Esophagus squamous epithelium (tissue), 4 donors: ENCODE results near the gene DPP4.

Source experiments
- POLR2A ChIP-seq, 4 donors: fragments of 450-650 bp; IDR thresholded peaks; one replicate each; pipeline ENCODE4 v1.6.1; 2017; ENCODE audit warnings: antibody characterized with exemption in 4 of 4, mild to moderate bottlenecking in 4 of 4, moderate library complexity in 3 of 4
- TF ChIP-seq, protein P1 (sequence below), 6 experiments: fragments of 450-650 bp in 4 of 6; fragments of 200-600 bp in 2 of 6; sonication (generic) in 2 of 6; IDR thresholded peaks; one replicate each; pipeline ENCODE4 v1.5.1; 2016 to 2019; ENCODE audit warnings: antibody characterized with exemption in 6 of 6, mild to moderate bottlenecking in 4 of 6, moderate library complexity in 4 of 6

GRCh38 chr2:162074632-162074895 lies 549 bp upstream of the DPP4 start:
- TF ChIP-seq, protein P1, sequence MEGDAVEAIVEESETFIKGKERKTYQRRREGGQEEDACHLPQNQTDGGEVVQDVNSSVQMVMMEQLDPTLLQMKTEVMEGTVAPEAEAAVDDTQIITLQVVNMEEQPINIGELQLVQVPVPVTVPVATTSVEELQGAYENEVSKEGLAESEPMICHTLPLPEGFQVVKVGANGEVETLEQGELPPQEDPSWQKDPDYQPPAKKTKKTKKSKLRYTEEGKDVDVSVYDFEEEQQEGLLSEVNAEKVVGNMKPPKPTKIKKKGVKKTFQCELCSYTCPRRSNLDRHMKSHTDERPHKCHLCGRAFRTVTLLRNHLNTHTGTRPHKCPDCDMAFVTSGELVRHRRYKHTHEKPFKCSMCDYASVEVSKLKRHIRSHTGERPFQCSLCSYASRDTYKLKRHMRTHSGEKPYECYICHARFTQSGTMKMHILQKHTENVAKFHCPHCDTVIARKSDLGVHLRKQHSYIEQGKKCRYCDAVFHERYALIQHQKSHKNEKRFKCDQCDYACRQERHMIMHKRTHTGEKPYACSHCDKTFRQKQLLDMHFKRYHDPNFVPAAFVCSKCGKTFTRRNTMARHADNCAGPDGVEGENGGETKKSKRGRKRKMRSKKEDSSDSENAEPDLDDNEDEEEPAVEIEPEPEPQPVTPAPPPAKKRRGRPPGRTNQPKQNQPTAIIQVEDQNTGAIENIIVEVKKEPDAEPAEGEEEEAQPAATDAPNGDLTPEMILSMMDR (IDR thresholded peaks at IDR 0.05): no peak
- TF ChIP-seq POLR2A (IDR thresholded peaks at IDR 0.05): no peak
